Omental fat pad (tissue), 4 donors: ENCODE measurements around the gene DNAJC16. TPM values are rescaled to one million over a fixed set of nuclear protein-coding genes. Genes with fewer than 3 reads are reported as not detected.
"Not testable (repeated sequence)": the region's sequence is repeated elsewhere in the genome, so short reads cannot be mapped to it uniquely, and the experiment has no call there.

Source experiments
- ATAC-seq: fragments of 150-250 bp; one replicate; pipeline ENCODE4 v1.9.1; 2016; ENCODE audit warnings: mild to moderate bottlenecking, moderate library complexity; ENCODE audit not compliant: low FRiP score
- DNase-seq: peaks from one replicate; pipeline ENCODE4 v3.0.0-alpha.2; 2019; ENCODE audit warnings: low spot score
- CTCF ChIP-seq, 3 donors: fragments of 450-650 bp; IDR thresholded peaks; one replicate each; pipeline ENCODE4 v1.5.1; 2016 to 2017; ENCODE audit warnings: antibody characterized with exemption in 3 of 3, mild to moderate bottlenecking in 3 of 3, moderate library complexity in 2 of 3
- total RNA-seq, 4 donors: library from RNA; depleted of rRNA; stranded (reverse); fragments of >200 nt; gene quantifications; one replicate each; pipeline ENCODE4 v1.1.0, GENCODE V29; 2016

Gene DNAJC16
- total RNA-seq, 4 donors from 2014 or later: 13.2 to 19.7 (median 15.1) TPM

- no peak for TF ChIP-seq CTCF (IDR thresholded peaks at IDR 0.05)
- no peak for DNase-seq
- no peak for ATAC-seq
These were observed 69.4 kb downstream of the DNAJC16 start for GRCh38 chr1:15595809-15596617.

- ATAC-seq: no peak
- TF ChIP-seq CTCF (IDR thresholded peaks at IDR 0.05): no peak
These were observed 71.8 kb downstream of the DNAJC16 start for GRCh38 chr1:15598436-15598835.

GRCh38 chr1:15603050-15603965 is 76.7 kb downstream of the DNAJC16 start:
- TF ChIP-seq CTCF (IDR thresholded peaks at IDR 0.05): no peak
- DNase-seq: peak; percentile 93
- ATAC-seq: peak; percentile 94

More at GRCh38 chr1:15598436-15598835, 71.8 kb downstream of the DNAJC16 start:
- no peak for DNase-seq

GRCh38 chr1:15603966-15604282 is 77.3 kb downstream of the DNAJC16 start:
- not testable (repeated sequence) for DNase-seq, ATAC-seq

GRCh38 chr1:15604400-15604799 is 77.8 kb downstream of the DNAJC16 start:
- DNase-seq, ATAC-seq: not testable (repeated sequence)

GRCh38 chr1:15605398-15606383 is 79.0 kb downstream of the DNAJC16 start:
- DNase-seq: no peak
- ATAC-seq: no peak
- no peak for TF ChIP-seq CTCF (IDR thresholded peaks at IDR 0.05)

- no peak for DNase-seq
- ATAC-seq: no peak
- no peak for TF ChIP-seq CTCF (IDR thresholded peaks at IDR 0.05)
These were observed 83.0 kb downstream of the DNAJC16 start for GRCh38 chr1:15609631-15610030.
